NK-92 (cell line): ENCODE results near the gene TRIM2.
"Not testable (repeated sequence)": the region's sequence is repeated elsewhere in the genome, so short reads cannot be mapped to it uniquely, and the experiment has no call there.

Experiments
- DNase-seq: peaks from one replicate; lab custom pipeline; 2025; ENCODE audit not compliant: unreplicated experiment; lab: John Stamatoyannopoulos, UW

TRIM2 gene

GRCh38 chr4:153189016-153189801 lies 15.0 kb upstream of the TRIM2 start:
- DNase-seq = no peak

GRCh38 chr4:153191795-153192363 lies 12.4 kb upstream of the TRIM2 start:
- no peak for DNase-seq

- DNase-seq = no peak
Observed at GRCh38 chr4:153197301-153197700, 6.9 kb upstream of the TRIM2 start.

GRCh38 chr4:153198719-153199118 lies 5.5 kb upstream of the TRIM2 start:
- DNase-seq = no peak

- DNase-seq = not testable (repeated sequence)
Observed at GRCh38 chr4:153203746-153204145, 497 bp upstream of the TRIM2 start.

GRCh38 chr4:153204728-153205648 lies 745 bp downstream of the TRIM2 start:
- no peak for DNase-seq

- DNase-seq = no peak
Observed at GRCh38 chr4:153205757-153206156, 1.5 kb downstream of the TRIM2 start.

GRCh38 chr4:153206534-153206933 lies 2.3 kb downstream of the TRIM2 start:
- no peak for DNase-seq

GRCh38 chr4:153207027-153207426 lies 2.8 kb downstream of the TRIM2 start:
- no peak for DNase-seq

- no peak for DNase-seq
Observed at GRCh38 chr4:153207567-153207966, 3.3 kb downstream of the TRIM2 start.

GRCh38 chr4:153209410-153209809 lies 5.2 kb downstream of the TRIM2 start:
- DNase-seq = no peak

- DNase-seq = no peak
Observed at GRCh38 chr4:153210727-153211126, 6.5 kb downstream of the TRIM2 start.

- DNase-seq = no peak
Observed at GRCh38 chr4:153211986-153212728, 7.9 kb downstream of the TRIM2 start.

GRCh38 chr4:153212736-153213135 lies 8.5 kb downstream of the TRIM2 start:
- DNase-seq = no peak

GRCh38 chr4:153215921-153216320 lies 11.7 kb downstream of the TRIM2 start:
- no peak for DNase-seq

- no peak for DNase-seq
Observed at GRCh38 chr4:153216546-153216945, 12.3 kb downstream of the TRIM2 start.

- no peak for DNase-seq
Observed at GRCh38 chr4:153217440-153217839, 13.2 kb downstream of the TRIM2 start.

GRCh38 chr4:153218961-153219360 lies 14.7 kb downstream of the TRIM2 start:
- no peak for DNase-seq

GRCh38 chr4:153220682-153221395 lies 16.6 kb downstream of the TRIM2 start:
- DNase-seq = no peak
